Measurements from ENCODE around the gene HAPLN1.

Gene HAPLN1

GRCh38 chr5:83715236-83716065, 5.2 kb downstream of the HAPLN1 start:
- DNase-seq: no peak

- DNase-seq: no peak
These were observed 5.8 kb downstream of the HAPLN1 start for GRCh38 chr5:83714810-83715209.

GRCh38 chr5:83711982-83712601, 8.6 kb downstream of the HAPLN1 start:
- DNase-seq: peak; percentile 23

GRCh38 chr5:83709973-83710372, 10.7 kb downstream of the HAPLN1 start:
- no peak for DNase-seq

GRCh38 chr5:83708170-83708569, 12.5 kb downstream of the HAPLN1 start:
- DNase-seq: no peak

- no peak for DNase-seq
These were observed 17.6 kb downstream of the HAPLN1 start for GRCh38 chr5:83703059-83703458.

- no peak for DNase-seq
These were observed 18.8 kb downstream of the HAPLN1 start for GRCh38 chr5:83701886-83702285.

GRCh38 chr5:83689881-83690280, 30.8 kb downstream of the HAPLN1 start:
- DNase-seq: no peak

- DNase-seq: no peak
These were observed 32.4 kb downstream of the HAPLN1 start for GRCh38 chr5:83688281-83688680.

- DNase-seq: no peak
These were observed 33.5 kb downstream of the HAPLN1 start for GRCh38 chr5:83687124-83687619.

GRCh38 chr5:83686251-83686650, 34.4 kb downstream of the HAPLN1 start:
- DNase-seq: no peak

- DNase-seq: no peak
These were observed 36.8 kb downstream of the HAPLN1 start for GRCh38 chr5:83683836-83684235.

GRCh38 chr5:83672646-83673045, 48.0 kb downstream of the HAPLN1 start:
- DNase-seq: no peak

- DNase-seq: no peak
These were observed 48.5 kb downstream of the HAPLN1 start for GRCh38 chr5:83672158-83672557.

- no peak for DNase-seq
These were observed 55.0 kb downstream of the HAPLN1 start for GRCh38 chr5:83665631-83666030.

GRCh38 chr5:83662558-83662957, 58.1 kb downstream of the HAPLN1 start:
- DNase-seq: no peak

- no peak for DNase-seq
These were observed 62.7 kb downstream of the HAPLN1 start for GRCh38 chr5:83657807-83658525.

GRCh38 chr5:83654427-83654994, 66.1 kb downstream of the HAPLN1 start:
- no peak for DNase-seq

GRCh38 chr5:83653669-83654068, 67.0 kb downstream of the HAPLN1 start:
- no peak for DNase-seq

GRCh38 chr5:83645936-83646335, 74.7 kb downstream of the HAPLN1 start:
- no peak for DNase-seq

GRCh38 chr5:83644301-83644700, 76.4 kb downstream of the HAPLN1 start:
- no peak for DNase-seq

GRCh38 chr5:83641946-83642345, 78.7 kb downstream of the HAPLN1 start:
- no peak for DNase-seq

- DNase-seq: no peak
These were observed 80.7 kb downstream of the HAPLN1 start for GRCh38 chr5:83639911-83640310.

All from HCEC 1CT (cell line).